OCI-LY1 (cell line): ENCODE results near the gene SF1.

Experiments
- CTCF ChIP-seq: fragments of 200-600 bp; sonication (generic), shearing (Covaris generic); IDR thresholded peaks from 2 replicates; pipeline ENCODE4 v1.5.1; 2017; ENCODE audit warnings: mild to moderate bottlenecking, antibody characterized with exemption, low read length, moderate library complexity, mixed read lengths
- EZH2 ChIP-seq: fragments of 200-600 bp; sonication (generic), shearing (Covaris generic); IDR thresholded peaks from 2 replicates; pipeline ENCODE4 v1.8.0; 2017; ENCODE audit warnings: borderline replicate concordance, mixed run types, mild to moderate bottlenecking, antibody characterized with exemption, low read length, moderate library complexity, mixed read lengths

GRCh38 chr11:64758330-64759079 lies 19.8 kb downstream of the SF1 start:
- TF ChIP-seq CTCF (no peak), EZH2 (no peak)
